Measurements from ENCODE around the gene SYT1. TPM values are rescaled to one million over a fixed set of nuclear protein-coding genes. Genes with fewer than 3 reads are reported as not detected.

Gene SYT1
- total and polyA plus RNA-seq, 2 of the 8 experiments (the other 6 are each of a cell fraction or from before 2014, with no cell fraction given): 11.0 to 34.6 TPM

GRCh38 chr12:79442396-79442795 is 577.8 kb downstream of the SYT1 start:
- Histone ChIP-seq H2BK12ac (ENCODE audit: low read depth, low read length) (no peak overlapping the region), H4K91ac (replicated peaks; ENCODE audit: insufficient read length, low read length) (no peak overlapping the region), H3K9me3 (ENCODE audit: insufficient read depth in 2 of 2, low read depth in 1 of 2, low read length in 1 of 2) (no peaks in the 10 kb centered on the region), H3K23me2 (ENCODE audit: low read depth, low read length) (no peaks in the 10 kb centered on the region), H2BK20ac (ENCODE audit: low read length) (no peak overlapping the region), H3K4me2 (ENCODE audit: insufficient read depth in 1 of 2, low read depth in 2 of 2, low read length in 2 of 2) (no peak overlapping the region), H3K27ac (ENCODE audit: low read depth, low read length) (no peak overlapping the region), H3K79me1 (ENCODE audit: low read depth, low read length) (no peaks in the 10 kb centered on the region), H4K8ac (ENCODE audit: extremely low read depth, insufficient read depth, low read length) (no peak overlapping the region), H3K36me3 (ENCODE audit: control insufficient read depth in 2 of 4, insufficient read depth in 4 of 4, low read length in 3 of 4) (peaks cover 0 to 15% (median 3%) of the 10 kb centered on the region in 4 experiments; a peak in 2 of 8 replicates), H4K5ac (ENCODE audit: insufficient read length, low read depth, low read length) (no peak overlapping the region), H3K79me2 (ENCODE audit: control insufficient read depth in 1 of 2, insufficient read depth in 2 of 2, low read length in 2 of 2) (no peaks in the 10 kb centered on the region), H3K4me1 (replicated peaks in 1 of 4; ENCODE audit: control insufficient read depth in 3 of 4, insufficient read depth in 4 of 4, low read length in 3 of 4) (no peaks in the 10 kb centered on the region), H3K9ac (replicated peaks in 1 of 4; ENCODE audit: extremely low read depth in 1 of 4, low read depth in 3 of 4, low read length in 3 of 4) (no peak overlapping the region), H2BK5ac (ENCODE audit: low read depth, low read length) (no peak overlapping the region), H3K56ac (replicated peaks; ENCODE audit: insufficient read length, low read depth, low read length) (no peak overlapping the region), H2AK5ac (ENCODE audit: low read depth, low read length) (no peak overlapping the region), H3K23ac (ENCODE audit: insufficient read length) (no peak overlapping the region), H3K4ac (replicated peaks; ENCODE audit: insufficient read length, low read depth, low read length) (no peak overlapping the region), H3K18ac (ENCODE audit: extremely low read depth, low read length) (no peak overlapping the region), H3K14ac (ENCODE audit: insufficient read length) (no peak overlapping the region), H2BK15ac (ENCODE audit: low read length) (no peak overlapping the region), H4K20me1 (replicated peaks in 1 of 2; ENCODE audit: control insufficient read depth in 1 of 2, insufficient read depth in 2 of 2, low read length in 2 of 2) (no peaks in the 10 kb centered on the region), H2BK120ac (replicated peaks; ENCODE audit: low read depth, low read length) (no peak overlapping the region), H3K27me3 (replicated peaks in 1 of 4; ENCODE audit: control insufficient read depth in 3 of 4, extremely low read depth in 1 of 4, insufficient read depth in 3 of 4, low read length in 3 of 4) (peaks cover 0 to 1% (median 0%) of the 10 kb centered on the region in 4 experiments; a peak in 1 of 7 replicates), H2AFZ (ENCODE audit: low read length) (no peak overlapping the region), H3K4me3 (ENCODE audit: extremely low read depth in 1 of 4, insufficient read depth in 2 of 4, low read depth in 3 of 4, low read length in 4 of 4) (no peak overlapping the region)
- no peak for TF ChIP-seq TCF12 (IDR thresholded peaks at IDR 0.05; ENCODE audit: low read depth, low read length)
- TF ChIP-seq TAF7 (optimal IDR thresholded peaks at IDR 0.05; ENCODE audit: borderline replicate concordance, low read depth, low read length): no peak
- TF ChIP-seq SP4 (IDR thresholded peaks at IDR 0.05; ENCODE audit: low read length): no peak
- no peak for TF ChIP-seq YY1 (IDR thresholded peaks at IDR 0.05; ENCODE audit: low read depth, low read length)
- no peak for TF ChIP-seq ZNF274 (IDR thresholded peaks at IDR 0.05; ENCODE audit: borderline replicate concordance, extremely low read depth, low read length)
- TF ChIP-seq MAX (IDR thresholded peaks at IDR 0.05): no peak
- TF ChIP-seq SP2 (IDR thresholded peaks at IDR 0.05; ENCODE audit: low read length): no peak
- TF ChIP-seq SIX5 (IDR thresholded peaks at IDR 0.05; ENCODE audit: low read depth, low read length): no peak
- TF ChIP-seq MAFK (IDR thresholded peaks at IDR 0.05; ENCODE audit: low read depth, low read length): no peak
- no peak for TF ChIP-seq SRF (IDR thresholded peaks at IDR 0.05; ENCODE audit: low read depth, low read length)
- POLR2A ChIA-PET (ENCODE audit: partially characterized antibody): no interaction called here
- FAIRE-seq (no peak), DNase-seq (ENCODE audit: low read depth in 1 of 2, low spot score in 2 of 2) (no peak)
- CTCF ChIA-PET (ENCODE audit: partially characterized antibody): interaction anchor here (2.0 kb wide), 1 partner anchor 10 kb away, joined by 7 read pairs; no protein-coding TSS in a partner anchor

Measured in H1 (cell line).